HG03571 (cell line): Measurements from ENCODE around the gene ZNF630.
A peak's percentile ranks its signal among the peaks of the same experiment; 100 is the strongest.
"Not testable (repeated sequence)": the region's sequence is repeated elsewhere in the genome, so short reads cannot be mapped to it uniquely, and the experiment has no call there.

Experiments
- ATAC-seq: cut with Tn5 transposase; IDR thresholded peaks from one replicate; pipeline ENCODE4 v1.9.1; 2021; ENCODE audit not compliant: unreplicated experiment

The ZNF630 gene

DNA sequence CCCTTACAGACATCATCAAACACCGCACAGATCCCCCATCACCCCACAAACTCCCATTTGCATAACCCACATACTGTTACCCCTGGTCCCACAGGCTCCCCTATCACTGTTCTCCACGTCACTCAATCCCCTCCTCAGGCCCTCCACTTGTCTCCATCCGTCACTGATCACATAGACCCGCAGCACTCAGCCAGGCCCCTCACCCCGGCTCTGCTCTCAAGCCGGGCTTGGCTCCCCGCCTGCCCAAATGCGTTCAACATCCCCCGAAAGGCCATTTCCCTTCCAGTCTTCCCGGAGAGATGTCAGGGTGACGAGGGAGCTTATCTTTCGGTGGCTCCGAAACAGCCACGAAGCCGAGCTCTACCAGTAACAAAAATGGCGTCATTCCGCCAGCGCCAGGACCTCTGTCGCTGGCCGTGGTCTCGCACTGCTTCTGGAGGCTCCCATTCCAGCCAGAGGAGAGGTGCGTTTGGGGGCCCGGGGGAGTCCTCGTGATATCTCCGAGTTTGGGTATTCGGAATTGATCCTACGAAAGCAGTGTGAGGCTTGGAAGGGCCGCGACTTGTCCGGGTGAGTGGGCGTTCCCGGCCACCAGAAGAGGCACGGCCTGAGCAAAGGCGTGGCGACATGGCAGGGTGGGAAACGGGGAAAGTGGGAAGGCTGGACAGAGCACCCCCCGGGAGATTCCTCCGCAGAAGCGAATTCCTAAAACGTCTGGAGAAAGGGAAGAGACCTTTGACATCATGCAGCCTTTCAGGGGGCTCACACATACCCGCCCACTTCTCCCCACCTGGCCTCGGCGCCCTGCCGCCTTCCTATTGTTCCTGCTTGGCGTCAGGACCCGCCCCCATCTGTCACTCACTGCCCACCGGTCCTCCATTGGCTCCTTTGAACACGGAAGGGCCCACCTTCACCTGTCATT lies at the start of gene ZNF630:
Gene ZNF630, minus strand, starts transcription at position 577 of the 922 bp plus-strand sequence. CDS start 4,754 bp downstream, outside the sequence.
- peak; percentile 85 for ATAC-seq

DNA sequence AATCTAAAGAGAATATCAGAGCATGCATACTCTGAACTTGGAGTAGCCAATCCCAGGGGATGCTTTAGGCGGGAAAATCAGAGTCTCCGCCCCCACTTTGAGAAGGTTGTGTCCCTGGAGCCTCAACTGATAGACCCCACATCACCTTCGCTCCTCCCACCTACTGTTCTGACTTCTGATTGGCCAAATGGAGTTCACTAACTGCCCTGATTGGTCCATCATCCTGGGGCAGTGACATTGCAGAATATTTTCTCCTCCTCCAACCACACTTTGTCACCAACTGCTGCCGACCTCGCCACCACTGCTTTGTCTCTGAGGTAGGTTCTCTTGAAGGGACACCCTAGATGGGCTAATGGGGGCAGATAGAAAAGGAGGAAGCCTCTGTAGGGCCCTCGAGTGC lies 36.3 kb upstream of the ZNF630 start:
- no peak for ATAC-seq

- no peak for ATAC-seq
Observed at GRCh38 chrX:48102874-48103374, 31.5 kb upstream of the ZNF630 start.

GRCh38 chrX:48101443-48101842 lies 30.0 kb upstream of the ZNF630 start:
- no peak for ATAC-seq

- ATAC-seq = not testable (repeated sequence)
Observed at GRCh38 chrX:48092558-48092957, 21.1 kb upstream of the ZNF630 start.

- ATAC-seq = no peak
Observed at GRCh38 chrX:48090123-48090522, 18.7 kb upstream of the ZNF630 start.

DNA sequence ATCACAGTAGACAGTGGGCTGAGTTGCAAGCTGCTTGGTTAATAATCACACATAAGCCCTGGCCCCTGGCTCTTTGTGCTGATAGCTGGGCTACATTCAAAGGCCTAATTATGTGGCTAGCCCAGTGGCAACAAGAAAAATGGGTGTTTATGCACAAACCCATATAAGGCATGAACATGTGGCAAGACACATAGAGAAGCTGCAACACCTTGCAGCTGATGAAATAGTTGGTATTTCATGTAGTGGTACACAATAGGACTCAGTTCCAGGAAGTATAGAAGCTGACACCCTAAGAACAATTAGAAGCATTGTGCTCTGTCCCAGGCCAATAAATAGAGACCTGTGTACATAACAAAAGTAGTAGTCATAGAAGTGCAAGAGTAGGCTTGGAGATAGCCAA lies 14.6 kb upstream of the ZNF630 start:
- no peak for ATAC-seq

DNA sequence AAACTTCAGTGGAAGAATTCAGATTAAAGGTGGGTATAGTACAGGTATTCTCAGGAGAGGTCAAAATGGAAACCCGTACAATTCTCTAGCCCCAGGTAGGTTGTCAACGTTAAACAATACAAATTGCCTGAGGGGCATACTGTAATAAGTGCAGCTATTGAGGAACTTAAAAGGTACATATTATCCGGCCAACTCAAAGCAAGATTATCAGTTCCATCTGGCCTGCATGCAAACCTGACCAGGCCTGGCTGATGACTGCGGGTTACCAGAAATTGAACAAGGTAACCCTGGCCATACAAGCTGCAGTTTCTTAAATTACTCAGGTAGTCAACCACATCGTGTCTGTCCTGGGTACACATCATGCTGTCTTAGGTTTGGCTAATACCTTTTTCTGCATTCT lies 12.3 kb upstream of the ZNF630 start:
- ATAC-seq = no peak

DNA sequence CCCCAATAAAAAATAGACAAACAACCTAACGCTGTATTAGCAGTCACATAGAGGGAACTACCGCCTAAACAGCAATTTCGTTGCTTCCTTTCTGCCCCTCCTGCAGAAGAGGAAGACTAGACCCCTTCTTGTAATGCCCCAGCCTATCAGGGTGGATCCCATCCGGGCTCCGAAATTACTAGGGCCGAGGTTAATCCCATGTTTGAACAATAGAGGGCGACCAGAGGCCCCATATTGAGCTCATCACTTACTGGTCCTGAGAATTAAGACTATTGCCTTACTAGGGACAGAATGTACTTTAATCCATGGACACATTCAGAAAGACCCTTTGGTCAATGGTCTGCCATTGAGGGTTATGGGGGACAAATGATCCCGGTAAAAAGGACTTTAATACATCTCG lies 11.8 kb upstream of the ZNF630 start:
- ATAC-seq = no peak

DNA sequence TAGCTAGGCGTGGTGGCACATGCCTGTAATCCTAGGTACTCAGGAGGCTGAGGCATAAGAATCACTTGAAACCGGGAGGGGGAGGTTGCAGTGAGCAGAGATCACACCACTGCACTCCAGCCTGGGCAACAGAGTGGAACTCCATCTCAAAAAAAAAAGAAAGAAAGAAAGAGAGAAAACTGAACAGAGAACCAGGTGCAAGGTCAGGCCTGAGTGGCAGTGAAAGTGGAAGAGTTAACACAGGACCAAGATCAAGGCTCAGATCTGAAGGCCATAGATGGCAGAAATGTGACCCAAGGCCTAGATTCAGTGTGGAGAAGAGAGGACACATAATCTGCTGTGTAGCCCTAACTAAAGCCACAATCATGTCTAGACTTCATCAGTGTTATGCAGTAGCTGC lies 4.9 kb upstream of the ZNF630 start:
- ATAC-seq = no peak

DNA sequence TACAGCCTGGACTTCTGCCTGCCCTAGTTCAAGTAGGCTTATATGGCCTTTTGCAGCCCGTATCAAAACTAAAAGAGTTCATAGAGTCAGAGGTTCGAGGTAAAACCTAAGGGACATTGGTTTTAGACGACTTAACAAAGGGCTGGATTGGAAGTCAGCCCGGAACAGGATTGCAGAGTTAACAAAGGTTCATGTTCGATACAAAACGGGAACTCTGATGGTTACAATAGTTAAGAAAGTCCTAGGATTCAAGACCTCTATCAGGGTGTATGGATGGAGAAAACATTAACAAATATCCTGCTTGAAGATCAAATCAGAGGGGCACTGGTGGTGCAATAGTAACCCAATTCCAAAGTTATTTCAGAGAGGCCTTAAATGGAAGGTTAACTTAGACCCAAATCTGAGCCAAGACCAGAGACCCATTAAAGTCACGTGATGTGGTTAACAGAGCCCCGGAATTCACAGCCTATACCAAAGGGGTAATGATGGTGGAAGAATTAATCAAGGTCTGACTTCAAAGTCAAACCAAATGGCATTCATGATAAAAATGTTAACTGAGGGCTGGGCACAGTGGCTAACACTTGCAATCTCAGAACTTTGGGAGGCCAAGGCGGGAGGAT lies 656 bp upstream of the ZNF630 start:
- ATAC-seq = no peak

DNA sequence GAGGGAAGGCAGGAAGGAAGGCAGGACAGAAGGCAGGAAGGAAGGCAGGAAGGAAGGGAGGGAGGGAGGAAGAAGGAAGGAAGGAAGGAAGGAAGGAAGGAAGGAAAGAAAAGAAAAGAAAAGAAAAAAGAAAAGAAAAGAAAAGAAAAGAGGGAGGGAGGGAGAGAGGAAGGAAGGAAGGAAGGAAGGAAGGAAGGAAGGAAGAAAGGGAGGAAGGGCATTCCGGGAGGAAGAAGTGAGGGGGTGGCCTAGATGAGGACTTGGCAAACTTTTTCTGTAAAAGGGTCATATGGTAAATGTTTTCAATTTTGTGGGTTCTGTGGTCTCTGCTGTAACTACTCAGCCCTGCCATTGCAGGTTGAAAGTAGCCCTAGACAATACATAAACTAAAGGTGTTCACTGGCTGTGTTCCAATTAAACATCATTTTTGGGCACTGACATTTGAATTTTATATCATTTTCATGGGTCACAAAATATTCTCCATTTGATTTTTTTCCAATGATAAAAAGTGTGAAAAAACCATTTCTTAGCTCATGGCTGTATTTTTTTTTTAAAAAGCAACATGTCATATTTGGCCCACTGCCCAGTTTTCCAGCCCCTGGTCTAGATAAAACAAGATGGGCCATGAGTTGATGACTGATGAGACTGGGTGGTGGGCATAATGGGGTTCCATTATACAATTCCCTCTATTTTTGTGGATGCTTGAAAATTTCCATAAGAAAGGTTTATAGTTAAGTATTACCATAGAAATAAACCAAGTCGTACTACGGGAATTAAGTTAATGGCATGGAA lies 3.1 kb downstream of the ZNF630 start:
- ATAC-seq = no peak

GRCh38 chrX:48064261-48064660 lies 7.2 kb downstream of the ZNF630 start:
- no peak for ATAC-seq

GRCh38 chrX:48059296-48059639 lies 12.2 kb downstream of the ZNF630 start:
- ATAC-seq = no peak

DNA sequence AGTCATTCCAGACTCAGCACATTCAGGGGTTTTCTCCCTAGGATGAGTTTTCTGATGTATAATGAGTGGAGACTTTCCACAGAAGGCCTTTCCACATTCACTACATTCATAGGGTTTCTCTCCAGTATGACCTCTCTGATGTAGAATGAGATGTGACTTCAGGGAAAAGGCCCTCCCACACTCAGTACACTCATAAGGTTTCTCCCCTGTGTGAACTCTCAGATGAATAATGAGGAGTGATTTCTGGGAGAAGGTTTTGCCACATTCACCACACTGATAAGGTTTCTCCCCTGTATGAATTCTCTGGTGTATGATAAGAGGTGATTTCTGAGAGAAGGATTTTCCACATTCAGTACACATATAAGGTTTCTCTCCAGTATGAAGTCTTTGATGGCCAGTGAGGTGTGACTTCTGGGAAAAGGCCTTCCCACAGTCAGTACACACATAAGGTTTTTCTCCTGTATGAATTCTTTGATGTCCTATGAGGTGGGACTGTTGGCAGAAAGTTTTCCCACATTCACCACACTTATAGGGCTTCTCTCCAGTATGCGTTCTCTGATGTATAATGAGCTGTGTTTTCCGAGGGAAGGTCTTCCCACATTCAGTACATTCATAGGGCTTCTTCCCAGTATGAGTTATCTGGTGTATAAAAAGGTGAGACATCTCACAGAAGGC lies 12.7 kb downstream of the ZNF630 start:
- no peak for ATAC-seq

- no peak for ATAC-seq
Observed at GRCh38 chrX:48046846-48047245, 24.6 kb downstream of the ZNF630 start.

GRCh38 chrX:48045410-48046311 lies 25.8 kb downstream of the ZNF630 start:
- no peak for ATAC-seq

- no peak for ATAC-seq
Observed at GRCh38 chrX:48043056-48043455, 28.4 kb downstream of the ZNF630 start.

GRCh38 chrX:48035891-48036290 lies 35.5 kb downstream of the ZNF630 start:
- no peak for ATAC-seq

- ATAC-seq = not testable (repeated sequence)
Observed at GRCh38 chrX:48030641-48031173, 40.7 kb downstream of the ZNF630 start.
